ENCODE measurements around the gene ADCK2.

The ADCK2 gene

DNA sequence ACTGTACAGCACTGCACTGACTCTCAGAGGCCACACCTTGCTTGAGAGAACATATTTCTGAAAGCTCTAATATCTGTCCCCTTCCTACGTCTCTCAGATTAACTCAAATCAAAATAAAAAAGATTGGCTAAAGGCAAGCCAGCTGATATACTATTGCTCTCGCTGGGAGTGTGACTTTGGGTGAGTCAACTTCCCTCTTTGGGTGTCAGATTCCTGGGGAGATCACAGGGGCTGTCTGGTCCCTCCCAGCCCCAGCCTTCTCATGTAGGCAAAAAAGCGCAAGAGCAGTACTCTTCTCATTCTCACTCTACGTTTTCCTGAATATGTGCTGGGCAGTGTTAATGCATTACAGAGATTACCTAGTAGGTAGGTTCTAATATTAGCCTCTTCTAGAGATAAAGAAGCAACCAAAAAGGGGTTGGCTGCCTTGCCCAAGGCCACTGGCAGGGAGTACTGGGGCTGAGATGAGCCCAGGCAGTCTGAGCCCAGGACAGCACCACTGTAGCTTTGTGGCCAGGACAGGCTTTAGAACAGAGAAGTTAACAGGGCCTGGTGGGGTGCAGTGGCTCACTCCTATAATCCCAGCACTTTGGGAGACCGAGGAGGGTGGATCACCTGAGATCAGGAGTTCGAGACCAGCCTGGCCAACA lies 23.1 kb upstream of the ADCK2 start:
- TF ChIP-seq, protein P1, sequence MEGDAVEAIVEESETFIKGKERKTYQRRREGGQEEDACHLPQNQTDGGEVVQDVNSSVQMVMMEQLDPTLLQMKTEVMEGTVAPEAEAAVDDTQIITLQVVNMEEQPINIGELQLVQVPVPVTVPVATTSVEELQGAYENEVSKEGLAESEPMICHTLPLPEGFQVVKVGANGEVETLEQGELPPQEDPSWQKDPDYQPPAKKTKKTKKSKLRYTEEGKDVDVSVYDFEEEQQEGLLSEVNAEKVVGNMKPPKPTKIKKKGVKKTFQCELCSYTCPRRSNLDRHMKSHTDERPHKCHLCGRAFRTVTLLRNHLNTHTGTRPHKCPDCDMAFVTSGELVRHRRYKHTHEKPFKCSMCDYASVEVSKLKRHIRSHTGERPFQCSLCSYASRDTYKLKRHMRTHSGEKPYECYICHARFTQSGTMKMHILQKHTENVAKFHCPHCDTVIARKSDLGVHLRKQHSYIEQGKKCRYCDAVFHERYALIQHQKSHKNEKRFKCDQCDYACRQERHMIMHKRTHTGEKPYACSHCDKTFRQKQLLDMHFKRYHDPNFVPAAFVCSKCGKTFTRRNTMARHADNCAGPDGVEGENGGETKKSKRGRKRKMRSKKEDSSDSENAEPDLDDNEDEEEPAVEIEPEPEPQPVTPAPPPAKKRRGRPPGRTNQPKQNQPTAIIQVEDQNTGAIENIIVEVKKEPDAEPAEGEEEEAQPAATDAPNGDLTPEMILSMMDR (IDR thresholded peaks at IDR 0.05; ENCODE audit: insufficient read depth, missing control alignments): no peak
- FAIRE-seq (no peak), DNase-seq (ENCODE audit: insufficient read length, low spot score) (no peak)

DNA sequence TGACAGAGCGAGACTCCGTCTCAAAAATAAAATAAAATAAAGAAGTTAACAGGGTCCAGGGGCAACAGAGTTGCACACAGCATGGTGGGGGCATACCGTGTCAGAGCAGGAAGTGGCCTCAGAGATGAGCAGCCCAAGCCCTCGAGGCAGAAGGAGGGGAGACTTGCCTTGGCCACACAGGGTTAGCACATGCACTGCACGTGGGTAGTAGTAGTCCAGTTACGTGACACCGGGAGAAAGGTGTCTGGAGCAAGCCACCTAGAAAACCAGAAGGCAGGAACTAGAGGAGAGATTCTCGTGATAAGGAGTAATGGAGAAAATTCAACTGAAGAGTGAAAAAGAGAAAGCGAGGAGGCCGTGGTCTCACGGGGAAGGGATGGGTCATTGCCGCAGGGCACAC lies 22.4 kb upstream of the ADCK2 start:
- TF ChIP-seq, protein P1 (IDR thresholded peaks at IDR 0.05; ENCODE audit: insufficient read depth, missing control alignments): no peak
- DNase-seq (ENCODE audit: insufficient read length, low spot score) (no peak), FAIRE-seq (no peak)

DNA sequence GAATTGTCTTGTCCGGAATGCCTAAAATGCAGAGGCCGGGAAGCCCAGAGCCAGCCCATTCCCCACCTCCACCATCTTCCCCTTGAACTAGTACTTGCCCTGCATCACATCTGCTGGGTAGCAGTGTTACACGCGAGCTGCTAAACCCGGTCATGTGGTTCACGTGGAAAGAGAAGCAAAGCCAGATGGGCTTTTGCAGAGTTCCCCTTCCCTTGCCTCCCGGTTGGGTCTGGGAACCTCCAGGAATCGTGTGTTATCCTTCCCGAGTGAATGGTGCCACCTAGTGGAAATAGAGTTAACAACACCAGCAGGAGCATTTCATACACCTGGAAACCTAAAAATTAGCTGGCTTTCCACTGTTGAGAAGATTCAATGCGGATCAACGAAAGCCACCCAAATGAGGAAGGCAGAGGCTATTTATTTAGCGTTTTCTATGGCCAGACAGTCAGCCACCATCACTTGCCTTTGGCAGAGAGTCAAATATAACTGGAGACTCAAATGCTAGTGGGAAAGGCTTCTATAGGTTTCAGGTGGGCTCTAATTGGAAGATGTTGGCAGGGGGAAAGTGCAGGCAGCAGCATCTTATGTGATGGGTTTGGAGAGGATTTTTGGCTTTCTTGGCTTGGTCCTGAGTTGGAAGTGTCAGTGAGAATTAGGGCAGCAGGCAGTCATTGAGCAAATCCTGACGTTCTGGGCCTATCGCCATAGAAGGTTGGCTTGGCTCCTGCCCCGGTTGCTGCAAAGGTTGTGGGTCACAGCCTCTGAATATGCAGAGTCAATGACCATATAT lies 19.2 kb upstream of the ADCK2 start:
- TF ChIP-seq, protein P1 (IDR thresholded peaks at IDR 0.05; ENCODE audit: insufficient read depth, missing control alignments): peak; percentile 94
- DNase-seq (ENCODE audit: insufficient read length, low spot score) (no peak), FAIRE-seq (no peak)

DNA sequence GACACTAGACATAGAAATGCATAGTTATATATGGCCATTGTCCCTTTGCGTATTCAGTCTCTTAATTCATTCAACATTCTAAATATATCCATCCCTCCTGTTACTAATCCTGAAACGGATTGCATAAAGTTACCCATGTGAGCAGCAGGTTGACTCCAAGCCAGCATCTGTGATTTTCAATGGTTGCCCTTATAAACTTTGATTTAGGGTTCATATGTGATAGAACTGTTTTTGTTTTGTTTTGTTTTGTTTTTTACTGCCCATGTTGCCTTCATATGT lies 18.7 kb upstream of the ADCK2 start:
- FAIRE-seq (no peak), DNase-seq (ENCODE audit: insufficient read length, low spot score) (no peak)
- TF ChIP-seq, protein P1 (IDR thresholded peaks at IDR 0.05; ENCODE audit: insufficient read depth, missing control alignments): no peak

DNA sequence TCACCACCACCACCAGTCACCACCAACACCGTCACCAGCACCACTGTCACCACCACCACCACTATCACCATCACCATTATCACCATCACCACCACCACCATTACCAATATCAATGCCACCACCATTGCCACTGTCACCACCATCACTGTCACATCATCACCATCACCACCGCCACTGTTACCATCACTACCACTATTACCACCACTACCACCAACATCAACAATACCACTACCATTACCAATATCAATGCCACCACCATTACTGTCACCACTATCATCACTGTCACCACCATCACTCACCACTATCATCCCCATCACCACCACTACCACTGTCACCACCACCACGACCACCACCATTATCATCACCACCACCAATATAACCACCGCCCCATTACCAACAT lies 18.1 kb upstream of the ADCK2 start:
- TF ChIP-seq, protein P1 (IDR thresholded peaks at IDR 0.05; ENCODE audit: insufficient read depth, missing control alignments): no peak
- DNase-seq (ENCODE audit: insufficient read length, low spot score): no peak
- FAIRE-seq: no peak

DNA sequence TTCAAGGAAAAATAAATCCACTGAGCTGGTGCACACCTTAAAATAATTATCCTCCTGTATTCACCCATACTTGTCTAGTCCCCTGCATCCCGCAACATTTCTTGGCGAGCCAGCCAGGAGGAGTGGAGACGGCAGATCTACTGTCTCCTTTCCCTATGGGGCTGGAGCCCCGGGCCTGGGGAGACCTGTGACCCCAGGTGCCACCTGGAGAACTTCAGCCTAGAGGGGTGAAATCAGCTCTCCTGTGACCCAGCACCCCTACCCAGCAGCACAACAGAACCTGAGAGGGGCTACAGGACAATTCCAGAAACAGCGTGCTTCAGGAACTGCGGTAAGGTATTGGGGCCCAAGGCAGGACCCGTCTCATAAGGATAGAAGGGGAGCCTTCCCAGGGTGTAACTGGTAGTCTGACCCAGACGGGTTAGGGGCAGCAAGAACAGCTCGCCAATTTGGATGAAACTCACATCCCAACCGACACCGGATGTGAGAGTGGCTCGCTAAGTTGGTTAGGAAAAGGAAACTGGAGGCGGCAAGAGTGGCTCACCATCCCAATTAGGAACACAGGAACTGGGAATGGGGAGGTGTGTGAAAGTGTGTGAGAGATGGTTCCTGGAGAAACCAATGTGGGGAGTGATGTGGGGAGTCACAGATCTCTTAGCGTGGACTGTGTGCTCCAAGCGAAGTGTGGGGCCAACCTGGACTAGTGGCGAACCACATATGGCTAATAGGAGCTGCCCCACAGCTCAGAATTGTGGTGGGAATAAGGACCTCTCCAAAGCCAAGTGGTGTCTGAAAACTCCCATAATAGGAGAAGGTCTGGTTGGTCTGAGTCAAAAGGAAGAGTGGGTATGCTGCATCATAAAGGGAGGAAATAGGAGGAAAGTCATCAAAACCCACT lies 17.0 kb upstream of the ADCK2 start:
- DNase-seq (ENCODE audit: insufficient read length, low spot score) (no peak), FAIRE-seq (no peak)
- TF ChIP-seq, protein P1 (IDR thresholded peaks at IDR 0.05; ENCODE audit: insufficient read depth, missing control alignments): no peak
